ENCODE measurements around the gene ATXN1.

The ATXN1 gene

DNA sequence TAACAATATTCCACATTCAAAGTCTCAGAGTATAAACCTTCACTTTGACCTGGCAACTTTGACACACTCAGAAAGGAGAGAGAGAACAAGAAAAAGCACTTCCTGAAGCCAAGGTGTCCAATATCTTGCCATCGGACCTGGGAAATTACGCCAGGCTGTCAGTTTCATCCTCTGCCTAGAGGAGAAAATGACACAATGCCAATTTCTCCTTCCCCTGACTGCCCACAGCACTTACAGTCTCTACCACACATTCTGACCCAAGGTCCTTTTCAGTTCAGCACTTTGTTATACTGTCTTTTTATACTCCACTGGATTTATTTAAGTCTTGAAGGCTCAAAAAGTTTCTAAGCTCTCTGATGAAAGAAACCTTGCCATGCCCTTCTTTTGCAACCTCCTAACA lies 272.4 kb downstream of the ATXN1 start:
- FAIRE-seq: no peak

- no peak for FAIRE-seq
Observed at GRCh38 chr6:16487996-16488674, 273.1 kb downstream of the ATXN1 start.

- no peak for FAIRE-seq
Observed at GRCh38 chr6:16486661-16487060, 274.6 kb downstream of the ATXN1 start.

- no peak for FAIRE-seq
Observed at GRCh38 chr6:16483315-16483875, 277.9 kb downstream of the ATXN1 start.

- no peak for FAIRE-seq
Observed at GRCh38 chr6:16482702-16483314, 278.5 kb downstream of the ATXN1 start.

- FAIRE-seq: no peak
Observed at GRCh38 chr6:16481697-16482399, 279.4 kb downstream of the ATXN1 start.

DNA sequence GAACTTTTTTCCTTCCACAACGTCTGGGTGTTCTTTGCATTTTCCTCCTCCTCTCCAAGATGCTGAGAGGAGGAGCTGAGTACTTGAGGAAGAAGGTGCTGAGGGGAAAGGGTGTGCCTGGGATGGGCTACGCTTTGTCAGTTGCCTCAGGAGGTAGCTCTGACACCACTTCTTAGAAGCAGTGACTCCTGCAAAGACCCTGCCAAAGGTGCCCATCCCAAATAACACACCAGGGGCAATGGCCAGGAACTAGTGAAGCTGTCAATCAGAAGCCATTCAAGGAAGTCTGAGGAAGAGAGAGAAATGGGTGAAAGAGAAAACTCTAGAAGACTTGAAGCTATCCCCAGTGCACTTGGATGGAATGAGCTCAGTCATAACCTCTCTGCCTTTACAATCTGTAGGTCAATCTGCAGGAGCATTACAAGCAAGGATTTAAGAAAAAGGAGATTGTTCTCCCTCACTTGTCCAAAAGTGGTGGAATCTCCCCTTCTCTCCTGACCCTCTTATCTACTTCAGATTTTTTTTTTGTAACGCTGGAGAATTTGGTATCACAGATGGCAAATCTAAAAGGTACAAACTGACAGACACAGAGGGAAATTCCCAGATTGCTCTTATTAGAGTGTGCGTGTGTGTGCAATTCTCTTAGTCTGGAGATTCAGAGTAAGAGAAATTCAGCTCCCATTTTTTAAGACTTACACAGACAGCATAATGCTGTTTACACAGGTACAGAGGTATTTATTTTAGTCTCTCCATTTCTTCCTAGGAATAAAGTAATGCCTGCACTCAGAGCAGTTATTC lies 280.3 kb downstream of the ATXN1 start:
- no peak for FAIRE-seq

DNA sequence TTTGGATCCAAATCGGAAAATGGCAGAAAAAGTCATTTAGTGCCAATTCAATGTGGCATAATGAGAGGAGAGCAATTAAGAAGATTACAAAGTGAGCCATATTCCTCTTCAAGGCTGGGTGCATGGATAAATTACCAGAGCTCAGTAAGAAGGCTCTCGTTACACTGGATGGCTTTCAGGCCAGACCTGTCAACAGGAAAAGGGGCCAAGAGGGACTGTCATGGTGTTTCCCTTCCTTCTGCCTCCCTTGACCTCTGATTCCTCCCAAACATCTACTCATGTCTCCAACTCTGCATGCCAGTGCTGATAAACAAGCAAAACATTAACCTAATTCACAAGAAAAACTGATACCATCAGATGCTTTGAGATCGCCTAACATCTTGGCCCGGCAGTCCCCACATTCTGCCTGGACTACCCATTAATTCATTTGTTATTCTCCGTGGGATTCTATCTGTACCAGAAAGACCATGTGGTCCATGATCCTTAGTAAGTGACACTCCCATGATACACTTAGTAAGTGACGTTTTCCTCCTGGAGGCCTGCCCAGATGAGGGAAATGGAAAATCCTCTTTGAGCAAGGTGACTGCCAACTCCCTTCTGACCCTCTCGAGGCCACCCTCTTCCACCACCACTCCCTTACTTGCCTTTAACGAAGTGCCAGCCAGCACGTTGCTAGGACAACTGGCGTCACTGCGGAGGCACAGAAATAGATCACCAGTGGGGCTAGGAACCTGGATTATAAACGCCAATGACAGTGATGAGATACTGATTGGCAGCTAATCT lies 283.7 kb downstream of the ATXN1 start:
- no peak for FAIRE-seq

GRCh38 chr6:16476861-16477260 lies 284.4 kb downstream of the ATXN1 start:
- no peak for FAIRE-seq

- no peak for FAIRE-seq
Observed at GRCh38 chr6:16475494-16475781, 285.8 kb downstream of the ATXN1 start.

DNA sequence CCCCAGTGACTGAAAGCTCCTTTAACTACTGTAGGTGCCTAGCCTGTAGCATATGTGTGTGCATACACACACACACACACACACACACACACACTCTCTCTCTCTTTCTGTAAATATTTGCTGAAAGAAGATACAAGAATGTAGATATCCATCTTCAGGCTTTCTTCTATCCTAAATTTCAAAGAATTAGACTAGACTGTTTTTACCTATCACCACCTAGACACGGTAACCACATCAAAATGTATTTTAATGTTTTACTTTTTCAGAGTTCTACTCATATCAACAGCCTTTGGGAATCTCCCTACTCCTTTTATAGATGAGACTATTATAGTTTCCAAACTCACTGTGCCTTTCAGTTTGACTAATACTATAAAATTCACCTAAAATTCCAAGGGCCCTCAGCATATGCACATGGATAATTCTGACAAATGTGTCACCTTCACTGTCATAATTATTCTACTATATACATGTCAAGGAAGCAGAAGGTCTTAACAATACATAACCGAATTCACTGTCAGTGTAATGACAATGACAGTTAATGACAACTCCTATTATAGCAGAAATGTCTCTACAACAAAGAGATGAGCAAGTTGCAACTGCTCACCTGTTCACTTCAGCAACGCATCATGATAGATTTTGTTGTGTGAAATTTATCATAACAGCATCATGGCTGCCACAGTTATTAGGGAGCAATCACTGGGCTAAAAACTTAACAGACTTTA lies 286.3 kb downstream of the ATXN1 start:
- FAIRE-seq: no peak

DNA sequence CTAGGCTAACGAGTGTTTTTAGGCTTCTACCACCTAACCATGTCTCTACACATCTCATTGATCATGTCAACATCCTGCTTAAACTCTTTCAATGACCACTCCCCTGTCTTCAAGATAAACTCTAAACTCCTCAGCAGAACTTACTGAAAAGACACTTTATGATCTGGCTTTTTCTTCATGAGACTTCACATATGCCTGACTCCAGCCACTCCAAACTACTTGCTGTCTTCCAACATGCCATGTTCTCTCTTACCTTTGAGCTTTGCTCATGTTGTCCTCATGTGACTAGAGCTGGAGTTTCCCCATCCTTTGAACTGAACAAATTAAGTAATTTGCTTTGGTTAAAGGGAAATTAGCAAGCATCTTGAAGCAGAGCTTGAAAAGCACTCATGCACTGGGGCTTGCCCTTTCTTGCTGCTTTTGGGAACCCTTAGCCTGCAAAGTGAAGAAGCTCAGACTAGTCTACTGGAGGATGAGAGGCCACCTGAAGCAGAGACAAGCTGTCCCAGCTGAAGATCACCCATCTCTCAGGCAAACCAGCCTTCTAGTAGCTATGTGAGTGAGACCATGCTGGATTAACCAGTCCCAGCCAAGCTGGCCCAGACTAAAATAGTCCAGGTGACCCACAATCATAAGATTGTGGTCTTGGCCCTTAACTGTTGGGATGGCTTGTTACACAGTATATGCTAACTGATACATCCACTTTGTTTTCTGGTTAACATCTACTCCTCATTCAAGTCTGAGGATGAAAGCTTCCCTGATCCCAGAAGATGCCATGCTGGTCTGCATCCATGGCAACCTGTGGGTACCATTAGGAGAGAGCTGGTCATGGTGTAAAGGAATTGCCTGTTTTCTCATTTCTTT lies 287.1 kb downstream of the ATXN1 start:
- FAIRE-seq: no peak

DNA sequence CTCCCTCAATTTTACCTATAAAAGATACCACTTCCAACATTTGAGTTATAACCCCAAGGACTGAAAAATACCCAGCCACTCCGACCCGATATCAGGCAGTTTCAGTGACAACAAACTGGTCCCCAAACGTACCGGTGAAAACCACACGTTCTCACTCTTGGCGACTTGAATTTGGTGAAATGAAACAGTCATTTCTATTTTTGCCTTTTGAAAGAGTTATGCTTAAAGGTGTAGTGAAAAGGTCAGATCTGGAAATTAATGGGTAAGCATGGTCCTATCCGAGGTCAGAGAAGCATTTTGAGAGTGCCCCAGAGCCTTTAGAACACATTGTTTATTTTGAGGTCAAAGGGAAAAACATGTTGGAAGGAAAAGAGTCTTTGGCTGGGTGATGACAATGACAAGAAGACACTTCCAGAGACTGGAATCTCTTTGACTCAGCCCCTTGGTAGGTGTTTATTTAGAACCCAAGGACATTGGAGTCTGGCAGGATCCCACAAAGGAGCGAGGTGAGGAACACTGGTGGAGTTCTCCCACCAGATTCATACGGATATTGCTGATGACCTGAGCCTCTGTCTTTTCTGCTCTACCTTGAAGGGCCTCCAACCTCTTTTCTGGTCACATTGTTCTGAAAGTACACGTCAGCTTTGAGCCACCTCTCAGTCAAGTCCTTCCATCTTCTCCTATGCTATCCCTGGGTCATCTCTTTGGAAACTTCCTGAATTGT lies 287.9 kb downstream of the ATXN1 start:
- FAIRE-seq: no peak

DNA sequence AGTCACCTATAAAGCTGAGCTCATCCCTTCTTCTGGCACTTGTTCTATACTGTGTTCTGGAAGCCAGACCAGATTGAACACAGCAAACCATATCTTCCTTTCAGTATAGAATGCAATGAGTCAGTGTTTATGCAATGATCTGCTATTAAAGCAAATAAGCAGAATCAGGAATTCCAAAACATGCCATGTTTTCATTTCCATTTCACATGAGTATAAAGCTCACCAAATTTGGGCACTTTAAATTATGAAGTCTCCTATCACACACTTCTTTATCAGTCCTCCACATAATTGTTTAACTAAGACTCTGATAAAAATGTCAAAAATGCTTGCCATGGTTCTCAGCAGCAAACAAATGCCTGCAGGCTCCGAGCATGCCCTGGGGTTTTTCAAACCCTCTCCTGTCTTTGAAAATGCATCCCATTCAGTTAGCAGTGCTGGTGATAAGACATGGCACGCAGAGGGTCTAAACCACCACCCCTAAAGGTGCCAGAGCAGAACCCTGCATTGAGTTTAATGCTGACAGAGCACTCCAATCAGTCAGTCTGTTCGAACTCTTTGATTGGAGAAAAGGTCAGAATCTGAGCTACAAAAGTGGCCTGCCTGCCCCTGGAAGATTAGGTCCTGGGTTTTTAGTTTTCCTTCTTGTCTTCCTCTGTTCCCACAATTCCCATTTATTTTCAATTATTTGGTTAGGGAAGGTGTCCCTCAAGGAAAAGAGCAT lies 288.8 kb downstream of the ATXN1 start:
- FAIRE-seq: no peak

GRCh38 chr6:16471910-16472297 lies 289.4 kb downstream of the ATXN1 start:
- FAIRE-seq: no peak

GRCh38 chr6:16471222-16471909 lies 289.9 kb downstream of the ATXN1 start:
- no peak for FAIRE-seq

GRCh38 chr6:16470502-16471221 lies 290.6 kb downstream of the ATXN1 start:
- FAIRE-seq: no peak

DNA sequence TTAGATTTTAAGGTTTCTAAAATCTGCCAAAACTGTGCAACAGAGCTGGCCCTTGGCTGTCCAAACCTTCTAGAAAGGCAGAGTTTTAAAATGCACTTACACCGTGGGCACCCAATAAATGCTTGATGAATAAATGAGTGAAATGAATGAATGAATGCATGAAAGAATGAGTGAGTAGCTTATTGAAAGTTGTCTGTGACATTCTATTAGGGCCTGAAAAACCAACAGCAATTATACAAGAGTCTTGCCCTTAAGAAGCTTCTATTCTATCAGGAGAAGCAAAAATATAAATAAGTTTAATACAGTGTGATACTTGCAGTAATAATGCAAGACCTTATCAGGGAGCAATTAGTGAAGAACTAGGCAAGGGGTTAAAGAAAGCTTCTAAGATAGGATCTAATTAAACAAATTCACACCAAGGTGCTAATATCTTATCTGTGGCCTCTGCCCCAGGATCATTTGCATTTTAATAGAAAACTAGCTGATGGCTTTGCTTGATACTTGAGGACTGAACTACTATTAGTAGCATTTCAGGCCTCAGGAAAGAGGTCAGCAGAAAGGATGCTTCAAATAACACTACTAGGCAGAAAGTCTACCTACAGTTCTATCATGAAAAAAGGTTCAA lies 292.2 kb downstream of the ATXN1 start:
- no peak for FAIRE-seq
